GM13977 (cell line): Measurements from ENCODE around the gene EPN2.

Source experiments
- DNase-seq: peaks from one replicate; pipeline ENCODE4 v3.0.0; 2012; ENCODE audit warnings: low spot score
- in situ Hi-C: fragments of 300-500 bp; cut with MboI; formaldehyde crosslinking; loops from one replicate; pipeline ENCODE4 v1.12.0; 2022; ENCODE audit warnings: low sequenced_read_pairs, low pct_unique_long_range_greater_than_20kb, mixed read lengths, inconsistent platforms; ENCODE audit not compliant: unreplicated experiment
- TF ChIP-seq, protein P1 (sequence below): IDR thresholded peaks from 2 replicates; pipeline ENCODE4 v1.5.1; 2012; ENCODE audit warnings: mild to moderate bottlenecking, control low read depth; ENCODE audit not compliant: insufficient read depth; ENCODE audit errors: extremely low read depth, missing control alignments

The EPN2 gene

GRCh38 chr17:19261426-19261825 lies 24.3 kb downstream of the EPN2 start:
- in situ Hi-C loops: no loop called here
- TF ChIP-seq, protein P1, sequence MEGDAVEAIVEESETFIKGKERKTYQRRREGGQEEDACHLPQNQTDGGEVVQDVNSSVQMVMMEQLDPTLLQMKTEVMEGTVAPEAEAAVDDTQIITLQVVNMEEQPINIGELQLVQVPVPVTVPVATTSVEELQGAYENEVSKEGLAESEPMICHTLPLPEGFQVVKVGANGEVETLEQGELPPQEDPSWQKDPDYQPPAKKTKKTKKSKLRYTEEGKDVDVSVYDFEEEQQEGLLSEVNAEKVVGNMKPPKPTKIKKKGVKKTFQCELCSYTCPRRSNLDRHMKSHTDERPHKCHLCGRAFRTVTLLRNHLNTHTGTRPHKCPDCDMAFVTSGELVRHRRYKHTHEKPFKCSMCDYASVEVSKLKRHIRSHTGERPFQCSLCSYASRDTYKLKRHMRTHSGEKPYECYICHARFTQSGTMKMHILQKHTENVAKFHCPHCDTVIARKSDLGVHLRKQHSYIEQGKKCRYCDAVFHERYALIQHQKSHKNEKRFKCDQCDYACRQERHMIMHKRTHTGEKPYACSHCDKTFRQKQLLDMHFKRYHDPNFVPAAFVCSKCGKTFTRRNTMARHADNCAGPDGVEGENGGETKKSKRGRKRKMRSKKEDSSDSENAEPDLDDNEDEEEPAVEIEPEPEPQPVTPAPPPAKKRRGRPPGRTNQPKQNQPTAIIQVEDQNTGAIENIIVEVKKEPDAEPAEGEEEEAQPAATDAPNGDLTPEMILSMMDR: no peak
- no peak for DNase-seq

- DNase-seq: no peak
- in situ Hi-C loops: no loop called here
- TF ChIP-seq, protein P1: no peak
Observed at GRCh38 chr17:19262650-19263631, 25.8 kb downstream of the EPN2 start.

- DNase-seq: no peak
- in situ Hi-C loops: no loop called here
- TF ChIP-seq, protein P1: no peak
Observed at GRCh38 chr17:19263641-19264051, 26.5 kb downstream of the EPN2 start.

DNA sequence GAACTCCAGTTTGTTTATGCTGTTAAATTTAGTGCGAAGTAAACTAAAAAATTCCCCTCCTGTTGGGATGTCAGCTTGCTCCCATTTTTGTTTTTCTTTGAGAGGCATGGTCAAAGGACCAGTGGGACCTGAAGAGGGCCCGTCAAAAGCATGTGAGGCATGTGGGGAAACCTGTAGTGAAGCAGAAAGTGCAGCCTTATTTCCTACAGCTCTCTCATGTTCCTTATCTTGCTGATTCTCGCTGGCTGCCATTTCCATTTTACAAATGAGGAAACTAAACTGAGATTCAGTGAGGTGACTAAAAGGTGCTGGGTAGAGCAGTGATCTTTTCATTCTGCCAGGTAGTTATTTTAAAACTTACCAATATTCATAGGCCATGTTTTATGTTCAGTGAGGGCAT lies 27.1 kb downstream of the EPN2 start:
- TF ChIP-seq, protein P1: no peak
- in situ Hi-C loops: no loop called here
- DNase-seq: no peak

DNA sequence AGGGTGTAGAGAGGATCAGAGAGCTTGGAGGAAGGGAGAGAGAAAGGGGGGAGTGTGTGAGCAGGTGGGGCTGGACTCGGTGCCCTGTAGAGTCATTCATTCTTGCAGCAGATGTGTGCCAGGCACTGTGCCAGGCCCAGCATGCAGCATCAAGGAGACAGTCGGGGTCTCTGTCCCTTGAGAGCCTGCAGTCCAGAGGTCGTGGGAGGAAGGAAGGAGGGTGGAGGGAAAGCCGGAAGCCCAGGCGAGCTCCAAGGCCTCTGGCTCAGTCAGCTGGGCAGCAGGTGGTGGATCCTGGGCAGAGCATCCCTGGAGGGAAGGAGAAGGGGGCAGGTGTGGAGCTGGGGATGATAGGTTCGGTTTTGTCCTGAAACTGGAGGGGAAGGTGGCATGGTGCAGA lies 27.5 kb downstream of the EPN2 start:
- in situ Hi-C loops: no loop called here
- TF ChIP-seq, protein P1: no peak
- DNase-seq: no peak

DNA sequence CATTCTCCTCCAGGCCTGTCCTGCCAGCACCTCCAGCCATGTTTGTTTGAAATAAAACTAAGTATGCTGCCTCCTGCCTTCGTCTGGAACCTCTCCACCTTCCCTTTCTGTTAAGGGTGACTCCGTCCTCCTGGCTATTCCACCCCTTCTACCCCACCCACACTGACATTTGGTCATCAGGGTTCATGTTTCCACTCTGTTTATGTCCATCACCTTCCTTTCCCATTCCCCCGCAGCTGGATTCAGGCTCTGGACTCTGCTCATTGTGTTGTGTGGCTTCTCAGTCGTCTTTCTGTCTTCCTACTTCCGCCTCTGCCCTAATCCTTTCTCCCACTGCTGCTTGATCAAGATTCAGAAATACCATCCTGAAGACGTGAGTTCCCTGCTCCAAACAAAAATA lies 28.6 kb downstream of the EPN2 start:
- DNase-seq: no peak
- TF ChIP-seq, protein P1: no peak
- in situ Hi-C loops: no loop called here

DNA sequence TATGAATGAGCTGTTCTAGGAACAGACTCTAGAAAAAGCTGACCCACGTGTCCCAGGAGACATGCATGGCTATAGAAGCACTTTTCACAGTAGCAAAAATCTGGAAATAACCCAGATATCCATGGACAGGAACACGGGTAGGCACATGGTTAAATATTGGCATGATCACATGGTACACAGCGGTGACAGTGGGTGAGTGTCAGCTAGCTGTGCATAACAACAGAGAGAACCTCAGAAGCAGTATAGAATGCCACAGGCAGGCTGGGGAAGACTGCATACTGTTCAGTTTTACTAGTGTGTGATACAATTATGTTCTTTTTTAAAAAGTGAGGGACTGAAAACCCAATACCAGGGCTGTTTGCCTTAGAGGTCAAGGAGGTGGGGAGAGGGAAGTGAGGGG lies 31.4 kb downstream of the EPN2 start:
- TF ChIP-seq, protein P1: no peak
- in situ Hi-C loops: no loop called here
- DNase-seq: no peak
